HG03521 (cell line): Measurements from ENCODE around the gene LDLRAD4.

Experiments
- ATAC-seq: cut with Tn5 transposase; IDR thresholded peaks from one replicate; pipeline ENCODE4 v1.9.1; 2021; ENCODE audit warnings: mild to moderate bottlenecking, moderate library complexity; ENCODE audit not compliant: unreplicated experiment

LDLRAD4 gene

GRCh38 chr18:13399511-13399910 lies 181.0 kb downstream of the LDLRAD4 start:
- ATAC-seq = no peak

DNA sequence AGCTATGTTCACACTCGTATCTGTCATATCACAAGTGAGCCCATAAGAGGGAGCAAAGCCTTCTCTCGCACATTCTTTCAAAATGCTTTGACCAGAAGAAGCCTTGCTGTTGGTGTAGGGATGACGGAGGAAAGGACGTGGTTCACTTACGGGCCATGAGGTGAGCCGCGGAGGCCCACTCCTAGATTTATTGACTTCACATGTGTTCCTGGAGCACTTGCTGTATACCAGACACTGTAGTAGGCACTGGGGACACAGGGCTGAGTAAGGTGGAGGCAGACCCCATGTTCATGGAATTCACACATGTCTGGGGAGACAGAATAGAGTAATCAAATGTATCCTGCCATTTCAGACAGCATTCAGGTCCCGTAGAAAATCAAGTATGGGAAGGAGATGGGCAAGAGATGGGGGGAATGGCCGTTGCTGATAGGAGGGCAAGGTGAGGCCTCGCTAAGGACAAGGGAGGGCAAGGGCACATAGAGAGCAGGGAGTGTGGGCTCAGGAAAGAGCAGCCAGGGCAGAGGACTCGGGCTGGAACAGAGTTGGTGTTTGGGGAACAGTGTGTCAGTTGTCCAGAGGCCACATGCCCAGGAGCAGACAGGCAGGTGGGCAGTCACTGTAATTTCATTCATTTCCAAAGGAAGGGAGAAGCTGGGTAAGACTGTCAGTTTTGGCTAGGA lies 182.2 kb downstream of the LDLRAD4 start:
- no peak for ATAC-seq

DNA sequence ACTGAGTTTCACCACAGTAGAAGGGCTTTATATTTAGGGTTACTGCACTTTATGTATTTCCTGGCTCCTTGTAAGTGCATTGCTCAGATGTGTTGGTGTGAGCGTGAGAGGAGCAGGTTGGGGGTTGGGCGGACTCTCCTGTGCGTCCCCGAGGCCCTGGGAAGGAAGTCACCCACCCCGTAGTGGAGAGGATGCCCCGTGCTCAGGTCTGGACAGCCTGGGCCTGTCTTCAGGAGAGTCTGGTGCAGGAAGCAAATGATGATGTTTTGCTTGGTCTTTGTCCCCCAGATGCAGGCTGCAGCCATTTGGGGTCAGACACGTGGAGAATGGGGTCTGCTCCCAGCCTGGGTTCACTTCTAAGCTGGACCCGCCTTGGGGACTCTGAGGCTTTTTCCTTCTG lies 182.8 kb downstream of the LDLRAD4 start:
- no peak for ATAC-seq

- no peak for ATAC-seq
Measured at GRCh38 chr18:13401826-13402225, 183.3 kb downstream of the LDLRAD4 start.

- ATAC-seq = no peak
Measured at GRCh38 chr18:13403786-13404549, 185.4 kb downstream of the LDLRAD4 start.

GRCh38 chr18:13405305-13406038 lies 186.9 kb downstream of the LDLRAD4 start:
- ATAC-seq = no peak

DNA sequence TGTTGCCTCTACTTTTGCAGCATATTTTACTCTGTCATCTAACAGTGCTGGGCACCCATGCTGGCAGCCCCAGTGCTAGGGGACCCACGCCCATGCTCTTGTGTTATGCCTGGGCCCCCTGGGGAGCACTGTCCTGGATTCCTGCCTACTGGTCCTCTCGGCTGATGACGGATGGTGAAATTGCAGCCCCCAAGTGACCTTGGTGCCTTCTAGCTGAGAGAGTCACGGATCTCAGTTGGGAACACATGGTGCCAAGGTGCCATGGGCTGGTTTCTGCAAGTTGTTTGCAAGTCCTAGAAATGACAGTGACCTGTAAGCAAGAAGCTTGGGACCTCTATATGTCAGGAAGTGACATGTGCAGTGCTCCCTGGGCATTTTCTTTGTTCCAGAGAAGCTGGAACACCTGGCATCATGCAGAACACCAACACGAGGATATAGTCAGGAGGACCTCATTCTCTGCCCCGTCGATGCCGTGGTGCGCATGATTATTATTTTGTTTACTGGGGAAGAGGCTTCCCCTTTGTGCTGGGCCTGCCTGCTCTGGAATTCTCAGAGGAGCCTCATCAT lies 187.6 kb downstream of the LDLRAD4 start:
- ATAC-seq = no peak

- ATAC-seq = no peak
Measured at GRCh38 chr18:13406736-13407135, 188.2 kb downstream of the LDLRAD4 start.

DNA sequence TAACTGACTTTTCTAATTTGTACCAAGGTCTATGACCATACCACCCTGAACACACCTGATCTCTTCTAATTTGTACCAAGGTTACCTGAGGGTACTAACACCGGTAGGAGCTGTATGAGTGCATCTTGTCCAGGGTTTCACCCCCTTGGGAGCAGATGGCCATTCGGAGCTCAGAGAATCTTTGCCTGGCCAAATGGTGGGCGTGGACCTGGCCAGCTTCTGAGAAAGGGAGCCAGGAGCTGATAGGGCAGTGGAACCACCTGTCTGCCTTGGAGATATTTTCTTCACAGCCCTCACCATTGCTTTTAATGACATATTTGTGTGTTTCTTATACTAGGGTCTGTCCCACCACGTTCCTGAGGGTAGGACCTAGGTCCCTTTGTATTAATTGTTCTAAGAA lies 188.9 kb downstream of the LDLRAD4 start:
- no peak for ATAC-seq

DNA sequence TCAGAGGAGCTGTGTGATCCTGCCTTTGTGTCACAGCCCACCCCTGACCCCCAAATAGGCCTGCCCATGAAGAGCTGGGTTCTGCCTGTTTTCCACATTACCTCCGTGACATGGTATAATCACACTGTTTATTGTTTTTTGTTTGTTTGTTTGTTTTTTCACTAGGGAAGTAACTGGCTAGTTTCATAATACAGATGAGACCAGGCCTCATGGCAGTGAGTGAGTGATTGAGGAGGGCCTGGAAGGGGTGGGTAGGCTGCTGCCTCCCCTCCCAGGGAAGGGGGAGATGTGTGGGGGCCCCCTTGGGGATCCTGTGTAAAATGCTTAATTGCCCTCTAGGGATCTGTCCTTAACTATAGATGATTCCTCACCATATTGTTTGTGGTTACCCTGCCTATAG lies 190.5 kb downstream of the LDLRAD4 start:
- ATAC-seq = no peak

- no peak for ATAC-seq
Measured at GRCh38 chr18:13409997-13410396, 191.4 kb downstream of the LDLRAD4 start.

DNA sequence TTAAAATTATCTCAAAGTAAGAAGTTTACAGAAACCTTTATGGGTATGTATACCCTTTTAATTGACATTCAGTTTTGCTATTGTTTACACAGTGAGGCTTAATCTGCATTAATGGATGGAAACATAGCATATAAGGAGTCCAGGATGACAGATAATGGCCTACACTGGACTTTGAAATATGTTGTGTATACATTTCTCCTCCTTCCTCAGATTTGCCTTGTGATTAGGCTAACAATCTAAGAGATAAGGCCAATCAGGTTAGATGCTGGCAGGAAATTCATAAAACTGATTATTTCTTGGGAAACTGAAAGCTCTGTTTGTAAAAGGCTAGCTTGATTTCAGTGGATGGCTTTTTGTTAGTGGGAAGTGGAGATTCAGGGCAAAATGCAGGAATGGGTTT lies 191.9 kb downstream of the LDLRAD4 start:
- no peak for ATAC-seq

- ATAC-seq = no peak
Measured at GRCh38 chr18:13412017-13412416, 193.5 kb downstream of the LDLRAD4 start.

GRCh38 chr18:13412901-13413300 lies 194.3 kb downstream of the LDLRAD4 start:
- ATAC-seq = no peak

GRCh38 chr18:13414102-13414501 lies 195.5 kb downstream of the LDLRAD4 start:
- no peak for ATAC-seq

DNA sequence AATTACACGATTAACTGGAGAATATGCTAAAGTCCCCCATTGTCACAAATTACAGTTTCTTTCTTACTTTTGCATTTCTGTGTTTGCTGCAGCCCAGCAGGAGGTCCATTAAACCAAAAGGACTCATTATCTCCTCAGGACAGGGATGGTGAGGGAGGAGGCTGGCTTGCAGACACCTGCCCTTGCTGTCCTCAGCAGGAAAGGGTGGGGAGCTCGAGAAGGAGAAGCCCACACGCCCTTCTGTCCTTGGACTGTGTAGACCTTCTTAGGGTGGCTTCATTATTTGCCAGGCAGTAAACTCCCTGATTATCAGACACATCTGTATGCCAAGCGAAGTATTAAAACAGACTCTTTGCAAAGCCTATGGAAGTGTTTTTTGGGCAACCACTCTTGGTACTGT lies 196.0 kb downstream of the LDLRAD4 start:
- ATAC-seq = no peak

GRCh38 chr18:13415736-13416135 lies 197.2 kb downstream of the LDLRAD4 start:
- ATAC-seq = no peak

- no peak for ATAC-seq
Measured at GRCh38 chr18:13416208-13416607, 197.6 kb downstream of the LDLRAD4 start.

- ATAC-seq = no peak
Measured at GRCh38 chr18:13416848-13417247, 198.3 kb downstream of the LDLRAD4 start.

- ATAC-seq = no peak
Measured at GRCh38 chr18:13418013-13418710, 199.6 kb downstream of the LDLRAD4 start.
